ENCODE data around the gene RASGEF1C.

The RASGEF1C gene

DNA sequence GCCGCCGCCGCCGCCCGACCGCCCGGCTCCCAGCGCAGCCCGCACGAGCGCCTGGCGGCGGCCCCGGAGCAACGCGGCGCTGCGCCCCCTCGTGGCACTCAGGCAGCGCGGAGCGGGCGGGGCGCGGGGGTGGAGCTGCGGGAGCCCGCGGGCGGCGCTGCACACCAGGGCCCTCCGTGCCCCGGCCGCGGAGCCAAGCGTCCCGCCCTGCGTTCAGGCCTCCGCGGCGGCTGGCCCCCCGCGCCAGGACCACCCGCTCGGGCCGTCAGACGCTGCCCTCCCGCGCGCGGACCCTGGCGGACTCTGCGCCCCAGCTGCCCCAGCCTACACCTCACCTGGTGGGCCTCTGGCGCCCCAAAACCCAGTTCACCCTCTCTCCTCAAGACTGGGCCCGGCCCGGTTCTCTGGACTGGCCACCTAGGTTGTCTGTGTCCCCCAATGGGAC, at the start of gene RASGEF1C:
TSS of gene RASGEF1C (minus strand) at position 75 of the 445 bp plus-strand sequence. CDS start 71,159 bp downstream, outside the sequence.
- peak; percentile 74 for DNase-seq

DNA sequence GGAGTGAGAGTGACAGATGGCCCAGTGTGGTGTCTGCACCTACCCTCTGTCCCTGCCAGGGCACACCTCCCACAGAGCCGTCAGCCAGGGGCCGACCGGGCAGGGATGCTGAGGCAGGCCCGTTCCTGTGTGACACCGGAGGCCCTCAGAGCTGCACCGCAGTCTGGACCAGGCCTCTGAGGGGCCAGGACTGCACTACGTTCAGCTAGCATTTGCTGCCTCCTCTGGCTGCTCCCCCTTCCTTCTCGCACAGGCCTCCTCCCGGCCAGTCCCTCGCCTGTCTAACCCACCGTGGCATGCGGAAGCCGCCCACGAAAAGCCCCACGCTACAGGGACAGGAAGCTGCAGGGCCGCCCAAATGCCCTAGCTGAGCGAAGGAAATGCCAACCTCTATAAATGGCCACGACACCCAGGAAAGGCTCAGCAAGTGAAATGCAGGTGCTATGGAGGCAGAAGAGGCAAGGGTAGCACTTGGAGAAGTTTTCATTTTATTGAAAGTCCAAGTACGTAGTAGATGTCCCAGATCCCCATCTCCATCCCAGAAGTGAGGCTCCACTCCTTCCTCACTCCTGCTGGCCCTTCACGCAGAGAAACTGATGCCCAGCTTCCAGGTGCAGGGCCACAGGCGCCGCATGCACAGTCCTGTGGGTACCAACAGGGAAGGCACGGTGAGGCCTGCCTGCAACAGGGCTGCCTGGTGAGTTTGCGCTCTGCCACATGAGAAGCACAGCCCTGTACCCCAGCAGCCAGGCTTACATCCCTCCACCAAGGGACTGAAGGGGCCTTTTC, 44.2 kb upstream of the RASGEF1C start:
- no peak for DNase-seq

DNA sequence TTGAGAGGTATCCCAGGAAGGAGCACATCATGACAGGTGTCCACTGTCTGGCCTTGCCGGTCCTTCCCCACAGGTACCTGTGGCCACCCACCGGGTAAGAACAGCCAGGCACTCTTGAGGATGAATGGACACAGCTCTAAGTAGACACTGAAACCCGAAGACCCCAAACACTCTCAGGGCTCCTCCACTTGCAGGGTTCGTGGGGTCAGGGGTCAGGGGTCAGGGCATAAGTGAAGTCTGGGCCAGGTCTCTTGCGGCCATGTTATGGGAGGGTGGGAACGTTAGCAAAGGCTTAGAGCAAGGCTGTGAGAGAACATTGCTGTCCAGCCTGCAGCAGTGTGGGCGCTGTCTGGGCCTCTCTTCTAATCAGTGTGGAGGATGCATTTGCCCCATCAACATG, 42.9 kb upstream of the RASGEF1C start:
- no peak for DNase-seq

DNA sequence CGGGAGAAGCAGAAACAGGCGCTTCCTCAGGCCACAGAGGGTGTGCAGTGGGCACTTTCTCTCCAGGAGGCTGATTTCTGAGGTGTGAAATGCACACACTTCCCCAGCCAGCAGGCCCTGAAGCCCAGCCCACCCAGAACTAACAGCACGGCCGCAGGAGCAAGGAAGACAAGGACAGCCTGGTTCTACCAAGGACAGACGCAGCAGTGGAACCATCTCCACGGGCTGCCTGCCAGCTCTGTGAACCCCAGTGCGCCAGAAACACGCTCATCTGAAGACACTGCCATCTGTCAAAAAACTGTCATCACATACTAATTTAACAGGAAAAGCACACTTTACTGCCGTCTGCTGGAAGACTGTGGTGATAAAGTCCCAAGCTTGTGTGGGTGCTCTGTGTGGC, 42.1 kb upstream of the RASGEF1C start:
- no peak for DNase-seq

DNA sequence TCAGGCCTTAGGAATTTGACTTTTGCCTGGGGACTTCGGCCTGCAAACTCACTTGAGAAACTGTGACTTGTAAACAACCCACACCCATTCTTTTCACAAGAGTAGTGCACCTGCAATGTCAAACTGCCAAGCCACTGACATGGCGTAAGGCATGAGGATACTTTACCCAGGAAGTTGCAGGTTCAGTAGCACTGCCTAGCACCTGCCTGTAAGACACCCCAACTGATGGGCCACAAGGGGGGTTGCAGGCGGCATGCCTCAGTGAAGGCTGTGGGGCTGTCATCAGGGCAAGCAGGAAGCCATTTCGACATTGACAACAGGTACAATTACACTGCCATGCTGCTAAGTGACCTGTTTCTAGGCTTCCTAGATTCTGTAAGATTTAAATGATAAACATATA, 41.3 kb upstream of the RASGEF1C start:
- DNase-seq = no peak

DNA sequence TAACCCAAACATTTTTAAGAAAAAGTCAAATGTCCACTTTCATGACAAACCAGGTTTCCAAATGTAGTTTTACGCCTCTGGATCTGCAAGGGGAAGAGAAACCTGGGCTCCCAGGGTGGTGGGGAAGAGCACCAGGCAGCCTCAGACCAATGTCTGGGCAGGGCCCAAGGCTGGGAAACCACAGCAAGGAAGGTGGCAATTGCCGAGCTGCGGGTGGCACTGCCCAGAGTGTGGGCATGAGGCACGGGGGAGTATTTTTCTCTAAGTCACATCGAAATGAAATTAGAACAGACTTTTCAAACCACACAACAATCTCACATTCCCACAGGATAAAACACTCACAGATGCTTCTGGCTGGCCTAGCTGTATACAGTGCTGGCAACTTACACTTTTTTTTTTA, 32.6 kb upstream of the RASGEF1C start:
- no peak for DNase-seq

DNA sequence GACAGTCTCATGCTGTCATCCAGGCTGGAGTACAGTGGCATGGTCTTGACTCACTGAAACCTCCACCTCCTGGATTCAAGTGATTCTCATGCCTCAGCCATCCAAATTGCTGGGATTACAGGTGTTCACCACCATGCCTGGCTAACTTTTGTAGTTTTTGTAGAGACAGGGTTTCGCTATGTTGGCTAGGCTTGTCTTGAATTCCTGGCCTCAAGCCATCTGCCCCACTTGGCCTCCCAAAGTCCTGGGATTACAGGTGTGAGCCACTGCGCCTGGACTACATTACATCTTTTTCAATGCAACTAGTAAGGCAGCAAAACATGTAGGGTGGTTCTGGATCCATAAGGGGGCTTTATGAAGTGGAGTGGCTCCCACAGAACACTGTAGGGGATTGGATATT, 29.6 kb upstream of the RASGEF1C start:
- no peak for DNase-seq

DNA sequence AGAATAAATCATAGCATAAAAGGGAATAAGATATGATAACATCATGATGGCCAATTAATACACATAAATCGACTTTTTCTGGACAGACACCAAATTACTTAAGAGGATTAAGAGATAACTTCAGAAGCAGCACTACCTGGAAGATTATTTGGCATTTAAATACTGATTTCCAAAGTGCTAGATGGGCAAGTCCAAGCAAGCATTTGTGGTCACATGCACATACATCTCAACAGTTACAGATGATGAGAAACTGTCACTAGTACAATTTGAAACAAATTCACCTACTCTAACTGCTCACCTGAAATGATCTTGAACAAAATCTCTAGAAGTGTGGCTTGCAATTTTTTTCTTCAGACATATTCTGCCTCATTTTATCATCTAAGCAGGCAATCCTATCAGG, 26.8 kb upstream of the RASGEF1C start:
- DNase-seq = no peak

DNA sequence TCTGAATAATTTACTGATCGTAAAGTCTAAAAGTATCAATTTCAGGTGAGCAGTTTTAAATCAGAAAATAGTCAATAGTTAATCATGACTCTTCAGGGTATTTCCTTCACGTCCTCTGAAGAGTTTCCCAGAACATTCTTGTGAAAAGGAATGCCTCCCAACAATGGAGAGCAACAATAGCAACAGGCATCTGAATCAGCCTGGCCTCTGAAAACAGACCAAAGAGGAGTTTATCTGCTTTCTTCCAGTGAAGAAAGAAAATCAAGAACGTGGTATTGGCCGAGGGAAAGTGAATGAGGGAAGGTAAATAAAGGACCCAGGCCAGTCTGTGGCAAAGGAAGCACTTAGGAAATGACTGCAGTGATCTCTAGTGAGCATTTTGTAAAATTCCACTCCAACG, 26.1 kb upstream of the RASGEF1C start:
- DNase-seq = no peak

DNA sequence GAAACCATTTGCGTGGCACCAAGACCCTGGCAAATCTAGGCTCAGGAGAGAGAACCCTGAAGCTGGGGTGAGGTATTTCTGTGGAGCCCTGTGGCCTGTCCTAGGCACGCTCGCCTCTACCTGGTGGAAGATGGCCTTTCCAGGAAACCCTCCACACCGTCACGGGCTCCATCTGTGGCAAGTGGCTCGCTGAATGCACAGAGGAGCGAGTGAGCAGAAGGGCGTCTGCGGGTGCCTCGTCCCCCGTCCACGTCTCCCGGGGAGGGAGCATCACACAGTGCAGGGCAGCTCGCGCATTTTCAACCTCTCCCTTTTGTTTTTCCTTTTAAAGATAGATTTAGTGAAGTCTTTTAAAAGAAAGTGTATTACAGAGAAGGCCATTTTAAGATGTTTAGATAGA, 25.3 kb upstream of the RASGEF1C start:
- no peak for DNase-seq

DNA sequence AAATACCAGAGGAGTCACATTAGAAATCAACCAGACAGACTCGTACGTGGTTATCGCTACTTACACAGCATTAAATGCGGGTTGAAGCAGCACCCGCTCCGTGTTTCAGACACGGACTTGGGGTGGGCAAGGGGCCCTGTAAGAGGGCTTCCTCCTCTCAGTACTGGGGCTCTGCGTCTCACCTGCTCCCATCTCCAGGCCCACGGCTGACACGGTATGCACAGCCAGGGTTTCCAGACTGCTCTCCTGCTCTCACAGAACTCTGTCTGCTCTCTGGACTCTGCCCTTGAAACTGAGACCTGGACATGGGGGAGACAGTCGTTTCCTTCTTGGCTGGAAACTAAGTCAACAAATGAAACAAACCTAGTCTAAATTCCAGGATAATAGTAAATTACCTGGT, 24.7 kb upstream of the RASGEF1C start:
- DNase-seq = no peak

DNA sequence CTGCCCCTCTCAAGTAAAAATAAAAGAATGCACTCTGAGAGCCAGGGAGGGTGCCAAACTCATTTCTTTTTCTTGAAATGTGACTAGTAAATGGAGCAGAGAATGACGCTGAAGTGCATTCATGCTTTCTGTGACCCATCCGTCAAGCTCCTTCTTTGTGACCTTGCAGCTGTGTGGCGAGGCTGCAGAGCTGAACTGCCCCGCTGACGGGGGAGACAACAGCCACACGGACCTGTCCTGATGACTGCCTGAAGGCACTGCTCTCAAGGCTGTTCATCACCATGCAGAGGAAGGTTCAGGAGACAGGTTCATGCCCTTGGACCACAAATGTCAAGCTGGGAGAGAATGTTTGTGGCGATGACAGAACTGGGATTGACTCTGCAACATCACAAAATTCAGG, 21.0 kb upstream of the RASGEF1C start:
- DNase-seq = no peak

DNA sequence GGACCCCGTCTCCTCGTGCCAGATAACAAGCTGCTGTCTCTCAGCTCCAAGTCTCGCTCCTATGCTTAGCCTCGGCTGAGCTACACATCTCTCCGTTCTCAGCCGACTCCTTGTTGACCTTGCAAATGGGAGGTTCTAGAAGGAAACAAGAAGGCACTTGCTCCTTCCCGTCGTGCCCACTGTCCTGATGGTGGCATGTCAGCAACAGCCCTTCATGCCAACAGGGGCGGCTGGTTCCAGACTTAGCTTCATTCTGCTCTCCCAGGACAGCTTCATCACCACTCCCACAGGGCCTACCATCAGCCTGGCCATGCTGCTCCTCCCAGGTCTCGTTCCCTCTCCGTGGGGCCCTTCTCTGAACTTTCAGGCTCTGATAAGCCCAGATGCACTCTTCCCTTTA, 13.0 kb upstream of the RASGEF1C start:
- DNase-seq = no peak

DNA sequence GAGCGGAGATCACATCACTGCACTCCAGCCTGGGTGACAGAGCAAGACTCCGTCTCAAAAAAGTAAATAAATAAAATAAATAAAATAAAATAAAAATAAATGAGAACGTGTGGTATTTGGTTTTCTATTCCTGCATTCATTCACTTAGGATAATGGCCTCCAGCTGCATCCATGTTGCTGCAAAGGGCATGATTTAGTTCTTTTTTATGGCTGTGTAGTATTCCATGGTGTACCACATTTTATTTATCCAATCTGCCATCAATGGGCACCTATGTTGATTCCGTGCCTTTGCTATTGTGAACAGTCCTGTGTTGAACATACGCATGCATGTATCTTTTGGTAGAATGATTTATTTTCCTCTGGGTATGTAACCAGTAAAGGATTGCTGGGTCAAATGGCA, 8.8 kb upstream of the RASGEF1C start:
- DNase-seq = no peak

DNA sequence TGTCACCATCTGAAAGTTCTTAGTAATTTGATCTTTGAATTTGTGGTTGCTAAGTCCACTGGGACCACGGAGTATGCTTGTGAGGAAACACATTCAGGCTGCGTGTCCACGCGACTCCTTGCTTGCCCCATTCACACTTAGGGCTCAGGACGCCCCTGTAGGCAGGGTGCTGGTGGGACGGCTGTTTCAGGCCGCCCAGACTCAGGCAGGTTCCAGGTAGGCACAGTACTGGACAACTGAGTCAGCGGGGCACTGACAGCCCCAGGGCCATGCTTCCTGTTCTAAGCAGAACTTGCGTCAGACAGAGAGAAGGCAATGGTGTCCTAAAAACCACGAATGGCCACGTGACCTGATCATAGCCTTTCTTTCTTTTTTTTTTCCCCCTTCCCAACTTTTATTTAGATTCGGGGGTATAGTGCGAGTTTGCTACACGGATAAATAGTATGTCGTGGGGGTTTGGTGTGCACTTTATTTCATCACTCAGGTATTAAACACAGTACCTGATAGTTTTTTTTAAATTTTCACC, 7.7 kb upstream of the RASGEF1C start:
- no peak for DNase-seq

DNA sequence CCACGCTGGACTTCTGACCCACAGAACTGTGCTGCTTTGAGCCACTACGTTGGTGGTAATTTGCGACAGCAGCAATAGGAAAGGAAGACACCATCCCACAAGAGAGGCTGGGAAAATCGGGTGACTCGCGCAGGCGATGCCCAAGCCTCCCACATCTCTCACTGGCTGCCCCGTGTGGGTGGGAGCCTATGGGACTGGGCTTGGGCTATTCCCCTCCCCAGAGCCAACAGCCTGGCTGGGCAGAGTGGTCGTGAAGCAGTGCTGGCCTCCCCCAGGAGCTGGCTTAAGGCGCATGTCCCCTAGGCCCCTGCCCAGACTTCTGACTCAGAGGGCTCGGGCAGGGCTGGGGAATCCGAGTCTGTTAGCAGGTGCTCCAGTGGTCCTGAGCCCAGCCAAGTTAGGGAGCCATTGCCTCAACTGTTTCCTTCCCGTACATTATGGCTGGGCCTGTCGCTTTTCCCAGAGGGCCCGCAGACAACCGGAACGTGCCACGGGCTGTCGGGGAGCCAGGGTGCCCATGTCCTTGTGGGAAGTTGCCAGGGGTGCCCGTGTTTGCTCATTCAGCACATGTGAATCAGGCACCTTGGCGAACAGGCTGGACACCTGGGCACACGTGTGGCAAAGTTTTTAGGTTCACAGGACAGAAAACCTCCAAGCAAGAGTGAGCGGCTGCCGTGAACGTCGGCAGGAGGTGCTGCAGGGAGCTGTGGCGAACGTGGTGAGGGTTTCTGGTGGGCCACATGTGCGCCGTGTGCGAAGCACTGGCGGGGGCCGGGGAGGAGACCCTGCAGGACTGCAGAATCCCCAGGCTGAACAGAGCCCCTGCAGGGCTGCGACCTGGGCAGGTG, 7.0 kb upstream of the RASGEF1C start:
- no peak for DNase-seq

DNA sequence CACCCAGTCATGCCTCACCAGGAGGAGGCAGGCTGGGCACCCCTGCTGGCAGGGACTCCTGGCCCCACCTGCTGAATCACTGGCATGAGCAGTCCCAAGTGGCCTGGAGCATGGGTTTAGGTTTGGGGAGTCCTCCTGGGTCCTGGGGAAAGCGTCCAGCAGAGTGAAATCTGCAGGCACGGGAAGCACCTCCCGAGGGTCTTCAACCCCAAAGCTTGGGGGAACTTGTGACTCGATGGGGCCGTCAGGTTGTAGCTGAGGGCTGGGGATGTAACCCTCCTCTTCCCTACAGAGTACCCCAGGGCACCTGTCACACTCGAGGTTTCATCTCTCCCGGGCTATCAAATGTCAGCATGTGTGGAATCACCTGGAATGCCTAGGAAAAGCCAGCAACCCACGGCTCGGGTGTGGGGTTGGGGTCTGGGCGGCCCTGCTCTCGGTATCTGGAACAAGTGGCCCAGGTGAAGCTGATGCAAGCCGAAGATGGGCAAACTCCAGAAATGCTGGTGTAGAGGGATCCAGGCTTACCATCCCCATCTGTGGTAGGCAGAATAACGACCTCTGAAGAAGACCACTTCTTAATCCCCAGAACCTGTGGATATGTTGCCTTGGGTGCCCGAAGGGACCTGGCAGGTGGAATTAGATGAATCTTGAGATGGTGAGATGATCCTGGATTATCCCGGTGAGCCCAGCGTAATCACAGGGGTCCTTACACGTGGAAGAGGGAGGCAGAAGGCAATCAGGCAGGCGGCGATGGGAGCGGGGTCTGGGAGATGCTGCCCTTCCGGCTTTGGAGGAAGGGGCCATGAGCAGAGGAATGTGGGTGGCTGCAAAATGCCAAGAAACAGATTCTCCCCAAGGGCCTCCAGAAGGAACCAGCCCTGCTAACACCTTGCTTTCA, 6.1 kb upstream of the RASGEF1C start:
- DNase-seq = no peak

DNA sequence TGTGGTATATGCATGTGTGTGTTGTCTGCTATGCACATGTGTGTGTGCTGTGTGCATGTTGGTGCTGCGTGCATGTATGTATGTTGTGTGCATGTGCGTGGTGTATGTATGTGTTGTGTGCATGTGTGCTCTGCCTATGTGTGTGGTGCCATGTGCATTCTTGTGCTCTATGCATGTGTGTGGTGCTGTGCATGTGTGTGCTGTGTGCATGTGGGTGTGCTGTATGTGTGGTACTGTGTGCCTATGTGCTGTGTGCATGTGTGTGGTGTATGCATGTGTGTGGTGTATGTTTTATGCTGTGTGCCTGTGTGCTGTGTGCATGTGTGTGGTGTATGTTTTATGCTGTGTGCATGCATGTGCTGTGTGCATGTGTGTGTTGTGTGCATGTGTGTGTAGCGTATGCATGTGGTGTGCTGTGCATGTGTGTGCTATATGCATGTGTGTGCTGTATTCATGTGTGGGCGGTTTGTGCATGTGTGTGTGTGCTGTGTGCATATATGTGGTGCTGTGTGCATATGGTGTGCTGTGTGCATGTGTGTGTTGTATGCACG, 4.7 kb upstream of the RASGEF1C start:
- no peak for DNase-seq

DNA sequence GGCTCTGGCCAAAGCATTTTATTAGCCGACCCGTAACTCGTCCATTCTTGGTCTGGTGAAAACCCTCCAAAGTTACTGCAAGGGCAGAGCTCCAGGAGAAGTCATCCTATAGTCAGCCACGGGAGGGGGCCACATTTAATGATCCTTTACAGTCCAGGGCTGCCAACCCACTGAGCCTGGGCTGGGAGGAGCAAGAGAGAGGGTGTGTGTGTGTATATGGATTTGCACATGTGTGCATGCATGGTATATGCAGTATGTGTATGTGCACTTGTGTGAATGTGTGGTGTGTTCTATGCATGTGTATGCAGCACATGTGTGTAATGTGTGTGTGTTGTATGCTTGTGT, 4.2 kb upstream of the RASGEF1C start:
- no peak for DNase-seq

DNA sequence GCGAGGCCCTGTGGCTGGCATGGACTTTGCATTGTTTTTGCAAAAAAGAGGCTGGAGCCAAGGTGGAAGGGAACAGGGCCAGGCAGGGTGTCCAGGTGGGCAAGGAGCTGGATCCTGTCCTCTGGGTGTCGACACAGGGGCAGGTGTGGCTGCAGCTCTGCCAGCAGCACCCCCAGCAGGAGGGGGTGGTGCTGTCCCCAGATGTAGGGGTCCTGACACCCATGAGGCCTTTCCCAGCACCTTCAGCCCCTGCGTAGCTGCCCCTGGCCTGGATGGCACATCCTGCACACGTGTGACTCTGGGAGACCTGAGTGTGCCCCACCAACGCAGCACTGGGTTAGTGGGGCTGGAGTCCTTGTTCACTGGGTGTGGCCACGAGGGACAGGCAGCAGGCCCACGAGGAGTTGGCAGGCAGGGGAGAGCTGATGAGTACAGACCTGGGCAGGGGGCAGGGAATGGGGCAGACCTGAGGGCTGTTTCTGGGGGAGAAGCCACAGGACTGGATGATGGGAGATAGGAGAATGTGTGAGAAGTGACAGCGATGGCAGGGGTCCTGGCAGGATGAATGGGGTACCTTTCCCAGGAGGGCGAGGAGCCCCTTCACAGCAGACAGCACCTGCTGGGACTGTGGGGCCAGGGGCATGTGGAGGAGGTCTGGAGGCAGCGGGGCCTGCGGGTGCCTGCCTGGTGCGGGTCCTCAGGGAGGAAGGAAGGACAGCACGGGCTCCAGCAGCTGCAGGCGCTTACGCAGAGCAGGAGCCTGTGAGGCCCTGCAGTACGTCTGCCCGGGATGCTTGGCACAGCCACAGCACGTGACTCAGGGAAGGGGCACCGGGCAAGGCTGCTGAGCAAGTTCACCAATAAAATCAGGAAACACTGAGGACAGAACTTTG, 3.6 kb upstream of the RASGEF1C start:
- DNase-seq = peak; percentile 36

DNA sequence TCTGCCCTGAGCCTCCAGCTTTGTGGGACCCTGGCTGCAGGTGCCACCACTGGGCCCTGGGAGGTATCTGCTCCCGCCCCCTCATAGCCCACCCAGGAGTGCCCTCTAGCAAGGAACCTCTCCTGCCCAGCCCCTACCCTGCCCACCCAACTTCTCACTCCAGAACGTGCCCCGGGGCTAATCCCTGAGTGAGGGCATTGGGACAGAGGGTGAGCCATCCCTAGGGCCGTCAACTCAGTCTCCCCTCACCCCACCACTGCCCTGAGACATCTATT, 2.7 kb upstream of the RASGEF1C start:
- no peak for DNase-seq

Data from right hindlimb (tissue), 1 donor.